ENCODE results near the gene OR13C8. TPM values are rescaled to one million over a fixed set of nuclear protein-coding genes. Genes with fewer than 3 reads are reported as not detected.

OR13C8 gene
- total RNA-seq, 1 donor from 2014 or later = not detected

GRCh38 chr9:104611213-104611612 lies 42.2 kb downstream of the OR13C8 start:
- no peaks in the 10 kb centered on the region for H3K27me3 Mint-ChIP-seq
- no peak overlapping the region for H3K4me3 Mint-ChIP-seq
- H3K4me1 Mint-ChIP-seq = no peaks in the 10 kb centered on the region
- CTCF ChIA-PET = no interaction called here
- ATAC-seq (ENCODE audit: low read depth) (no peak), DNase-seq (no peak)
- TF ChIP-seq CTCF (IDR thresholded peaks at IDR 0.05) = no peak
- POLR2A ChIA-PET = no interaction called here
- intact Hi-C loops (cut with micrococcal nuclease) = no loop called here
- H3K36me3 Mint-ChIP-seq (ENCODE audit: low read depth) = no peaks in the 10 kb centered on the region
- H3K9me3 Mint-ChIP-seq = no peaks in the 10 kb centered on the region
- no peak overlapping the region for H3K27ac Mint-ChIP-seq

- no peaks in the 10 kb centered on the region for H3K36me3 Mint-ChIP-seq (ENCODE audit: low read depth)
- H3K4me3 Mint-ChIP-seq = no peak overlapping the region
- ChIA-PET CTCF (no interaction called here), POLR2A (no interaction called here)
- TF ChIP-seq CTCF (IDR thresholded peaks at IDR 0.05) = no peak
- no peak for ATAC-seq (ENCODE audit: low read depth)
- H3K27me3 Mint-ChIP-seq = no peaks in the 10 kb centered on the region
- H3K27ac Mint-ChIP-seq = no peak overlapping the region
- DNase-seq = no peak
- H3K9me3 Mint-ChIP-seq = no peaks in the 10 kb centered on the region
- H3K4me1 Mint-ChIP-seq = no peaks in the 10 kb centered on the region
- intact Hi-C loops (cut with micrococcal nuclease) = no loop called here
These were observed 48.5 kb downstream of the OR13C8 start for GRCh38 chr9:104617418-104617817.

GRCh38 chr9:104618104-104618503 lies 49.1 kb downstream of the OR13C8 start, which contains the start of gene OR13C9:
Gene OR13C9, minus strand, starts transcription at chr9:104618204. Its CDS starts 0 bp downstream, at chr9:104618204.
- ATAC-seq (ENCODE audit: low read depth) (no peak), DNase-seq (no peak)
- no peak within 1 kb of the TSS for H3K27ac Mint-ChIP-seq
- H3K27me3 Mint-ChIP-seq = no peaks in the 10 kb centered on the region
- ChIA-PET CTCF (no interaction called here), POLR2A (no interaction called here)
- no peaks in the 10 kb centered on the region for H3K36me3 Mint-ChIP-seq (ENCODE audit: low read depth)
- no peaks in the 10 kb centered on the region for H3K9me3 Mint-ChIP-seq
- no peak within 1 kb of the TSS for H3K4me3 Mint-ChIP-seq
- H3K4me1 Mint-ChIP-seq = no peaks in the 10 kb centered on the region
- no peak for TF ChIP-seq CTCF (IDR thresholded peaks at IDR 0.05)
- intact Hi-C loops (cut with micrococcal nuclease) = no loop called here

Other genes with a start within 250 kb of the OR13C8 start
- gene OR13F1, start 64.9 kb upstream of the OR13C8 start, total RNA-seq = not detected in 2 replicates
- not detected in 2 replicates for gene OR13C4, start 42.0 kb upstream of the OR13C8 start, total RNA-seq
- gene OR13C3, start 32.3 kb upstream of the OR13C8 start, total RNA-seq = not detected in 2 replicates
- not detected in 2 replicates for gene OR13C5, start 30.2 kb downstream of the OR13C8 start, total RNA-seq
- gene OR13C2, start 36.5 kb downstream of the OR13C8 start, total RNA-seq = not detected in 2 replicates
- not detected in 2 replicates for gene OR13C9, start 49.0 kb downstream of the OR13C8 start, total RNA-seq
- gene OR13D1, start 125.3 kb downstream of the OR13C8 start, total RNA-seq = not detected in 2 replicates
- gene NIPSNAP3A, start 178.5 kb downstream of the OR13C8 start, total RNA-seq = 21.9 and 22.7 TPM in 2 replicates
- 15.3 and 17.4 TPM in 2 replicates for gene NIPSNAP3B, start 195.0 kb downstream of the OR13C8 start, total RNA-seq